RKO (cell line): Measurements from ENCODE around the gene PITX2.

Experiments
- DNase-seq: peaks from one replicate; pipeline ENCODE4 v3.0.0-alpha.2; 2016; ENCODE audit warnings: low spot score

PITX2 gene

DNA sequence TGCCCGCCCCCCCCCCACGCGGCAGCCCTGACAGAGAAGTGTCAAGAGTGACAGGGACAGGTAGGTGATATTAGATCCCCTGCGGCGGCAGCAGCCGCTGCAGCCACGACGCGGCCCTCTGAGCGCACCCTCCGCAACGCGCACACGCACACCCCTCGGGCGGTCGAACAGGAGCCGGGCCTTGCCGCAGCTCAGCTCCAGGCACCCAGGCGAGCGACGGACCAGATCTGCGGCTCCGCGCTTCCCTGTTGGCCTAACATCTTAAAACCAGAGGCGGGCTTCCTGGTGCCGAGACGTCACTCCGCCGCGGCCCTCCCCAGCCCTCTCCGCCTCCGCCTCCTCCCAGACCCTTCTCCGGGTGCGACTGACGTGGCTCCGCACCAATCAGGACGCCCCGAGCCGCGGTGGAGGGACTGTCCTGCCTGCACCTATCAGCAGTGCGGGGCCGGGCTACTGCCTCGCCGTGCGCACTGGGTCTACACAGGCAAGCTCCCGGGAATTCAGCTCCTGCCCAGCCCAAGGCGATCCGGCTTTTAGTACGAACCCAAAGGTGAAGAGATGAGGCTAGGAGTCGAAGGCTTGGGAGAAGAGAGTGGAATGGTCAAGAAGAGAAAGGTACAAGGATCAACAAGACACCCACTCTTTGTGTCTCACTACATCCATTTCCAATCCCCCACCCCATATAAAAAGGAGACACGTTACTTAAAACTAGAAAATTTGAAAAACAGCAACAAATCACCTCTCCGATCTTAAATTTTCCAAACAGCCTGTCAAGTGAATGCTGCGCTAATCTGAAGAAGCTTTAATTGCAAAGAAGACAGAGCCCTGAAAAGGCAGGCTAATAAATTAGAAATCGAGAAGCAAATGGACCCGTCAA is at the start of gene PITX2:
TSS of gene PITX2 (minus strand) at position 237 of the 877 bp plus-strand sequence. CDS start 617 bp downstream, outside the sequence.
- peak; percentile 96 for DNase-seq

DNA sequence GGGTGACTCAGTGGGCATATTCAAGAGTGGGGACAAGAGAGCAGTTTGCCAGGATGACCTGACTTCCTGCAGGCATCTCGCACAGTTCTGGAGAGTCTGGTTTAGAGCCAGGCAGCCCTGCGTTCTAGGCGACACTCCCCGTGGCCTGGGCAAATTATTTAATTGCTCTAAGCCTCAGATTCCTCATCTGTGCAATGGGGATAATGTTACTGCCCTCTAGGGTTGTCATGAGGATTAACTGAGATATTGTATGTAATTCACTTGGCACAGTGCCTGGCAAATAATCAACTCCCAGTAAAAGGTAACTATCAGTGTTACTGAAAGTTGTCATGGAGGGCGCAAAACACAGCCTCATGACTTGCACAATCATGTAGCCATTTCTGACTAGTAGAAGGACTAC is 48.8 kb upstream of the PITX2 start:
- no peak for DNase-seq

DNA sequence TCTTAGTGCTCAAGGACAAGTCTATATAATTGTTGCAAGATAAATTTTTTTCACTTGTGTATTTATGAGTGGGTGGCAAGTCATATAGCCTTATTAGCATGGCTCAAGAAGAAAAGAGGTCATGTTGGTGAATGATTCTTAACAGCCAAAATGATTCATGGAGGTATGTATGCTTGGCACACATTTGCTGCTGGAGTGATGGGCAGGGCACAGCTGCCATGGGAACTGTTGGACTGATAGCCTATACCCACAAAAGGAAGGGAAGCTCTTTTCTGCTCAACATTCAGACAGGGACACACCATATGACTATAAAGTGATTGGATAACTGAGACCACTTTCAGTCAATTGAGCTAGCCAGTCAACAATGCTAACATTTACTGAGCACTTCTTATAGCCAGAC is 46.8 kb upstream of the PITX2 start:
- DNase-seq = peak; percentile 11

DNA sequence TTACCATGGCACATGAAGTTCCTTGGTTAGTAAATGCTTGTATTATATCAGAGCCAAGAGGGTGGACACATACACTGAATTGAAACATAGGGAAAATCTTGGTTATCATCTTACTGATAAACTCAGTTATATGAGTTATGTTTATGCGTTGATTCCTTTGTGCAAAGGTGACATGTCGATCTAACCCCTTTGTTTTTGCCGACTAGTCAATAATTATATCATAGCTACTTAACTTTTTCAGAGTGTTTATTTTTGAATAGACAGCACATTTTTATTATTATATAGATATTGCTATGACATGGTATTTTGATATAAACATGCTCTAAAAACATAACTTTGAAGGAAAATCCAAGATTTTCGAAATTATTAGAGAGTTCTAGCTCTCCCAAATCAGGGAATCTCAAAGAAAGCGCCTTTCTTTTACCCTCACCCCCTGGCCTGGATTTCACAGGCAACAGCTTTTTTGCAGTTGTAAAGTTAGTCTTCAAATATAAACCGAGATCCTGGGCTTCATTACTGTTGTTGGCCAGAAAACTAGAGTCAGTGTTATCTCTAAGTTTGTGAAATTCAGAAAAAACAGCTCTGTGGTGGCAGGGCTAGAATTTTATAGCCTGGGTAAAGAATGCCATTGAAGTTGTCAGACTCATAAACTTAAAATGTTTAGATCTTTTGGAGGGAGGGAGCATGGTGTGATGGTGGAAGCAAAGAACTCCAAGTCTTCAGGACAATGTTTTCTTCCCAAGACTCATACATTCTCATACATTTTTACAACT is 45.8 kb upstream of the PITX2 start:
- DNase-seq = no peak

DNA sequence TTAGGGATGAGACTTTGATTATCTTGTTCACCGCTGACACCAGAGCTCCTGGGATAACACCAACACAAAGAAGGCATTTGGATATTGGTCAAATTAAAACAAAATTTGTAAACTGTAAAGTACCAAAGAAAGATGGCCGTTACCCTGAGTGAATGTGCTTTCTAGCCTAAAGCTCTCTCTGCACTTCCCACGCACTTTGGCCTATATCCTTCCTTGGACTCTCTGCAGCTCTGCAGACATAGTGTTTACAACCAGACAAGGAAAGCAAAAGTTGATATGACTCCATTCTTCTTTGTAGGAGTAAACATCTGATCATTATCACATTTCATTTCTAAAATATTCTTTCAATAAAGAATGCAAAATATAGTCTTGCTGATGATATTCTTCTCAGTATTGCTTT is 44.8 kb upstream of the PITX2 start:
- DNase-seq = no peak

DNA sequence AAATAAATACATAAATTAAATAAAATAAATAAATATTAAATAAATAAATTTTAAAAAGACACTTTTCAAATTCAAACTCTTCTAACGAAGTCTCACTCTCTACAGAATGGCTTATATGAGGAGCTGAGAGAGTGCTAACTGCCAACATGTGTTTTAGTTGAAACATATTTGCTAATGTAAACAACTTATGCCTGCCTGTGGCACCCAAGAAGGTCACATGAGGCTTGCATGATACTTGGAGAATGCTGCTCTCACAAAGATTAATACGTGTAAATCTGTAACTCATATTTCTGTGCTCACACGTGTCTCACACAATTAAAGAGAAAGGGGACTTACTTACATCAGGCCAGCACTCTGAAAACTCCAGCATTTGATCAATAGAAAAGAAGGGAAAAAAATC is 43.2 kb upstream of the PITX2 start:
- DNase-seq = no peak

DNA sequence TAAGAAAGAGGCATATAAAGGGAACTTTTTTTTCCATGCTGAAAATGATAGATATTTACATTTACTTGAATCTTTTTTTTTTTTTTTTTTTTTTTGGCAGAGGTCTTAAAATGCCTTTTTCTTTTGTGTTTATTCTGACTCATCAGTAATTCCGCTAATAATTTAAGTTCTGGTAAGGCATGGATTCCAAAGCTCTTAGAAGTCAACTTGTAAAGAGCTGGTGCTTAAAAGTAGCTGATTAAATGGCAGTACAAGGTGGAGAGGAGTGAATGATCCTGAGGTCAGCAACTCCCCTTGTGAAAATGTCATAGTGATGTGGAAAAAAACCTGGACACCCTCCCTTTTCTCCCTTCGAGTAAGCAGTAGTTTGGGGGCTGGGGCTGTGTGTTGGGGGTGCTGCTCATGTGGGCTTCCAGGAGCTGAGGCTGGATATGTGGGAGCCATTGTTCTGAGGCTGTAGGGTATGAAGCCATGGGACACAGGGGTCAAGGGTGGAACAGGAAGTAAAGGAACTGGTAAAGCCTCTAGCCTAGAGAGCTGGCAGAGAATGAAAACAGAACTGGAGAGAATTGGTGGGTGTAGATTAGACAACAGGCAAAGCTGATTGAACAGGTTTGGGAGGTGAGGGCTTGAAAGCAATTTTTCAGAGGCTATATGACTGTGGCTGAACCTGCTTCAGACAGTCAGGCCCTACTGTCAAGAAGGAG is 41.0 kb upstream of the PITX2 start:
- DNase-seq = no peak

DNA sequence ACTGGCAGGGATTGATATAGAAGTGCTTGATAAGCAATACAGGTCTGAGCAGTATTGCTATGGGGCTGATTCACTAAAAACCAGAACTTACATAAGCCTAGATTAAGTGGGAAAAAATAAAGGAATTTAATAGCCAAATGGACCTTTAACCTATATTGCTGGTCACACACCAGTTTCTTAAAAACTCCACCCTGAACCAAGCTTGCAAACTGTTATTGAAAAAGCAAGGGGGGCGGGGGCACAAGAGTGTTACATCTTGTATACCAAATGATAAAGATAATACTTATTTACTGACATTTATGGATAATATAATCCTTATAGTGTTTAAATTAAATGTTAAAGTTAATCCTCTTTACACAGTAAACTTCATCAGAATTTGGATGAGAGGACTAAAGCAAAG is 40.3 kb upstream of the PITX2 start:
- DNase-seq = no peak

DNA sequence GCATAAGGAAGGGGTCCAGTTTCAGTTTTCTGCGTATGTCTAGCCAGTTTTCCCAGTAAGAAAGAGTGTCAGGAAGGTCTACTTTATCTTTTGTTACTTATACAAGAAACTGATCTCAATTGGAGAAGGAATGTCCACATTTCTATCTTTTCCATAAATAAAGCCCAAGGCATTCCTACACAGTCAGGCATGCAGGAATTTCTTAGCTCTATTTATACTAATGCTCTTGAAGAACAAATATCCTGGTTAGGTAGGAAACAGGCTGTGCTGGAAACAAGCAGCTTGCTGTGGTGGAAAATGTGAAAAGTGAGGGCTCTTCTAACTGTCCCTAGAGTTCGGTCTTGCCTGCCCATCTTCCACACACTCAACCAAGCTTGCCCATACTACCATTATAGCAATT is 37.9 kb upstream of the PITX2 start:
- no peak for DNase-seq

DNA sequence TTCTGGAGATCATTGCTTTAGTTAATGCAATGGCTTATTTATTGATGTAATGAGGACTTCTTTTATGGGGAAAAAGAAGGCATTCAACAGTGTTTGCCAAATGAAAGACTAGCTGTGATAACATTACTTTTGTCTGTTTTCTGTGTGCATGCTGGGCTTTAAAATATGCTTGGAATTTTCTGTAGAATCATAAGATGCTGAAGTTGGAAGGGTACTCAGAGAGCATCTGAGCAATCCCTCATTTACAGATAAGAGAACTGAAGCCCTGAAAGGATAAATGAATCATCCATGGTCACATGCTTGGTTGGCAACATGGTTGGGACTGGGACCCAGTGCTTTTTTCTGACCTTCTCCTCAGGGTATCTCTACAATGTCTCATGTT is 31.4 kb upstream of the PITX2 start:
- DNase-seq = no peak

DNA sequence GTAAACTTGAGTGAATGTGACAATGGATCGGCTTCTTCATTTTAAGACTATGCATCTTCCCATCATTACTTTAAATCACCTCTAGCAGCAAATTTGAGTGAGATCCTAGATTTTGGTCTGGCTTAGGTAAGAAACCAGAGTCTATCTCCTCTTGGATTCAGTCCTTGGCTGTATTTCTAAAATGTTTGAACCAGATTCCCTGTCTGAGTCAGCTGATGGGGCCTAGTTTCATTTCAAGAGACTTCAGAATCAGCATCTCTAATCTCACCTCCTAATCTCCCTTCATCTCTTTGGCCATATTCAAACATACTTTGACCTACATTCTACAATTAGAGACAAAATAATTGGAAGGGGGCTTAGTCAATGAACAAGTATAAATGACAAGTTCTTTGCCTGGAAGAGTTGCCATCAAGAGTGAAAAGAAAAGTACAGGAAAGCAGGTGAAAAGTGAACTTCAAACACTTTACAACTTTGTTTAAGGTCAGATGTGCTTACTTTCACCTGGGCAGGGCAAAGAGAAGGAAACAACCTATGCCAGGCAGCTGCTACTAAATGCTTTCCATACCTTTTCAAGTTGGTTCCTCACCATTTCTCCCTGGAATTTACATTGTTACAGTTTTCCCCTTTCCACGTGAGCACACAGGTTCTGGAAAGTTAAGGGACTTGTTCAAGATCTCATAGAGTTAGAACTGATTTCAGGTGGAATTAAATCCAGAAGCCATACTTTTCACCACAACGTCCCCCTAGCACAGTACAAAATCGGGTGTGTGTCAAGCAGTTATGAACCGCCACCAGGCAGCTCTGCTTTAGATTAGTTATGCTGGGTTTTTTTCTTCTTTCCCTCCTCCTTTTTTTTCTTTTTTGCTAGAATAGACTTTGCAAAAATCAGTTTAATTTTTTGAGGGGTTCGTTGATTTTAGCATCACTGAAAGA is 30.7 kb upstream of the PITX2 start:
- DNase-seq = no peak

DNA sequence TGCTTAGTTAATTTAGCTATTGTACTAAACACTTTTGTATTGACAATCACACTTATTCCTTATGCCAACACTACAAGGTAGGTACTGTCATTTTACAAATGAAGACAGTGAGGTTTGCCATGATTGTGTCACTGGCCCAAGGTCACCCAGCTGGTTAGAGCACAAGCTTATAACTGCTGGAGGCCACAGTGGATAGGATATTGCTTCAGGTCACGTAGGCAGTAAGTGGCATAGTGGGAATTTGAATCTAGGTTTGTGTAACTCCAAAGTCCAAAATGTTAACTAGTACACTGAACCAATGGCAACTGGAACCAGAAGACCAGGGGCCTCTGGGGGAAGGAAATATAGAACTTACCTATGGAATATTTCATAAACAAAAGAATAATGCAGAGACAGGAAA is 21.1 kb upstream of the PITX2 start:
- no peak for DNase-seq

DNA sequence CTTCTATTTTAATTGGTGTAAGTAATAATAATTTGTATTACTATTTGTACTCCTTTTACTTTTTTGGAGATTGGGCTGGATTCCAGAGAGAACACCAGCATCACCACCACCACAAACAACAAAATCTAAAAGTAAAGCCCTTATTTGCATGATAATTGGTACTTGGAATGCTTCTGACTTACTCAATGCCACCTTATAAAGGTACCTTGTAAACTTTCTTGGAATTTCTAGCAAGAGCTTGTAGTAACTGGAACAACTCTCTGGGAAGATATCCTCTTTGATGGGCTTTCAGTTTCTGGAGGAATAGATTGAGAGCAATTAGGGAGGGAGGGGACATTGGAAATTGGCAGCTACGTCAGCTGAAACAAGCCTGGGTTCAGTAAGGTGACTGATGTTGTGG is 20.2 kb upstream of the PITX2 start:
- DNase-seq = no peak

DNA sequence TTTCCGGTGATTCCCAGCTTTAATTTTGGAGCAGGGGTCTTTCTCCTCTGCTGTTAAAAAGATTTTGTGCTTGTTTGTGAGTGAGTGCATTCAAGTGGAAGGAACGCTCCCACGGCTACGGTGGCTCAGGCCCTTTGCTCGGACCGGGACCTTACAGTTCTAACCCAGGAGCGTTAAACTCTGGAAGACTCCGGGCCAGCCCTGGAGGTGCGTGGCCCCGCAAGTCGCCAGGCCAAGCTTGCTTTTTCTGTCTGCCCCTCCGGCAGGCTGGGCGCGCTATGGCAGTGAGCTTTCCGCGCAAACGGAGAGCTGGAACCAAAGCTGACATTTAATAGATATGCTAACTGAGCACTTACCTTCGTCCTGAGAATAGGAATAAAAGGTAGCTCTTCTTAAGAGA is 18.3 kb upstream of the PITX2 start:
- DNase-seq = no peak

DNA sequence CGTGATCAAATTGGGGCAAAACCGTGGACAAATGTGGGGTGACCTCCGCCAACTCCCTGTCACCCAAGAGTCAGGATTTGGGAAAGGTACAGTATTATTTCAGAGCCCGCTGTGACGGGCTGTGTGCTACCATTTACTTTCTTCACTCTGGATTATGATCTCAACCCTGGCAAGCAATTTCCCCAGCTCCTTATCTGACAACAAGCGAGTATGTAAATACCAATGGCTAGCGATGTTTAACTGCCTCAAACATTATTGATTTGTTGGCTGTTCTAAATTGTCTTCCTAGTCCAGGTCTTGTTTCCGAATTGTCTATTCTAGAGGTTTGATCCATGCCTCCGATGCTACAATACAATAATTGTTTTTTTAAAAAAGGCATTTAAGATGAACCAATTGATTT is 17.7 kb upstream of the PITX2 start:
- no peak for DNase-seq

DNA sequence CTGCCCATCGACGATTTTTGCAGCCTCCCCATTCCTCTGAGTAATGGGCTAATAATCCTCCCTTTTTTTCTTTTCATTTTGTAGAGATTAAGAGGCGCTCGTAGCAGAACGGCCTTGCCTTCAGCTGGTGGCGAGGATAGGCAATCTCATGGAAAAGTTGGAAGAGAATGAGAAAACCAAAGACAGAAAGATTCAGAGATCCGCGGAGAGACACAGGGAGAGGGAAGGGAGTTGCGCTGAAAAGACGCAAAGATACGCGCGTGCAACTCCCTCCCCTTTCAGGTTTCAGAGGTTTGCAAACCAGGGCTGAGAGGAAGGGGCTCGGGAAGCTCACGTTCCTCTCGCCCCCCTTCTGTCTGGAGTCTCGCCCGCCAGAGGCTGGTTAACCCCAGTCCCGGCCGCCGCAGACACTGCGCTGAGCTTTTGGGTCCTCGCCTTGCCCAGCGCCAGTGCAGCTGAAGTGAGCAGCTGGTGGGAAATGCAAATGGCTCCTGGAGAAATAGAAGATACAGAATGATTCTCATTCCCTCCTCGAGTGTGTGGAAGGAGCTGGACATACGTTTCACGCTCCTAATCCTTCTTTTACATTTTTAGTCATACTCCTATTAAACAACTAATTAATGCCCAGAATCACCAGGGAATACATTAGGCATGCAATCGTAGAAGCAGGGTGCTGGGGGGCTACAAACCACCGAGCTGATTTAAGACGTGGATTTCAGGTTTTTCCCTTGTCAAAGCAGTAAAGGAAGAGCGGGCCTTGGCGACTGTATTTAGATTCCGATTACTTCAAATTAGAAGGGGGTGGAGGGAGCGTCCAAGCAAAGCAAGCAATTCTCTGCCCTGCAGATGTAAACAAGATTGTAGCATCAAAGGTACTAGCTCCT is 16.6 kb upstream of the PITX2 start:
- no peak for DNase-seq

DNA sequence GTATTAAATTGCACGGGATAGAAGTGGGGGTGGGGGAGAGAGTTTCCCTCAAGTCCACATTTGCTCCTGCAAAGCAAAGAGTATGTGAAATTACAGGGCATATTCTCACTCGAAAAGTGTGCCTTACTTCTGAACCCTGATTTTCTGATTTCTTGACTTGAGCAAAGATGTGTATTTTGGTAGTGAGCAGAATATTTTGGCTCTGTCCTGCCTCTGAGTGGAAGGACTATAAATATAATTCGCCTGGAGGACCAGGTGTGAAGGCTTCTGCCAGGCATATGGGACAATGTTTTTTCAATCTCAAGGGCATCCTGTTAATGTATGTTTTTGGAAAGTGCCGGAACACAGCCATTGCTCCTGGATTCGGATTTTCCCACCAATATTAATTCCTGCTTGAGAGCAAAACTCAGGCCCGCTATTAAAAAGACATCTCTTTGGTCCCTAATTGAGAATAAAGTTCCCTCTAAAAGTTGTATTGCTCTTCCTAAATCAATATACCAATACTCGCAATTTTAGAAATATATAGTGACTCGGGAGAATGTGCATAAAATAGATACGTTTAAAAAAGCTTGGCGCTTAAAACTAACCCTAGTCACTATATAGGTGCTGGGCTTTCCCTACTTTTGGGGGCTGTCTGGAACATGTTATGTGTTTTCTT is 15.3 kb upstream of the PITX2 start:
- no peak for DNase-seq

DNA sequence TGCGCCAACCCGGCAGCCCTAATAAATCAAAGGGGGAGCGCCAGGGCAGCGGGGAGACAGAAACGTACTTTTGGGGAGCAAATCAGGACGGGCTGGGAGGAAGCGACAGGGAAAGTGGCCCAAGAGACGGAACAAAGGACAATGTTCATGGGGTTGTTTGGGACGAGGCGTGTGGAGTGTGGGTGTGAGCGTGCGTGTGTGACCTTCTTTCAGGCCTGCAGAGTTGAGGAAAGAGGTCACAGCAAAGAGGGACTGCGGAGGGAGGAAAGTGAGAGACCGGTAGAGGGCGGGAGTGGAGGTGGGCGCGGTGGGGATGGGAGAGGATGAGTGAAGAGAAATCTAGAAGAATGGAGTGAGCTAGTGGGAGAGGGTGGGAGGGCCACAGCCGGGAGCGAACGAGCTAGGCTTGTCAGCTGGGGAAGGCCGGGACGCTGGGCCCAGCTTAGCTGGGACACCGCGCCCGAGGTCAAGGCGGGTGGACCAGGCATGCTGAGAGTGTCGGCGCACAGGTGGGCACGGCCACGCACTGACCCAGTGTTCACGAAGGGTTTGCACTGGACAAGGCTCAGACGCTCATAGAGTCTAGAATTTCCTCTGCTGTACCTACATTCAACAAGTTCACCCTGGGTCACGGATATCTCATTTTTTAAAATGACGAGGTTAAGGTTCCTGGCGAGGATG is 14.7 kb upstream of the PITX2 start:
- no peak for DNase-seq

DNA sequence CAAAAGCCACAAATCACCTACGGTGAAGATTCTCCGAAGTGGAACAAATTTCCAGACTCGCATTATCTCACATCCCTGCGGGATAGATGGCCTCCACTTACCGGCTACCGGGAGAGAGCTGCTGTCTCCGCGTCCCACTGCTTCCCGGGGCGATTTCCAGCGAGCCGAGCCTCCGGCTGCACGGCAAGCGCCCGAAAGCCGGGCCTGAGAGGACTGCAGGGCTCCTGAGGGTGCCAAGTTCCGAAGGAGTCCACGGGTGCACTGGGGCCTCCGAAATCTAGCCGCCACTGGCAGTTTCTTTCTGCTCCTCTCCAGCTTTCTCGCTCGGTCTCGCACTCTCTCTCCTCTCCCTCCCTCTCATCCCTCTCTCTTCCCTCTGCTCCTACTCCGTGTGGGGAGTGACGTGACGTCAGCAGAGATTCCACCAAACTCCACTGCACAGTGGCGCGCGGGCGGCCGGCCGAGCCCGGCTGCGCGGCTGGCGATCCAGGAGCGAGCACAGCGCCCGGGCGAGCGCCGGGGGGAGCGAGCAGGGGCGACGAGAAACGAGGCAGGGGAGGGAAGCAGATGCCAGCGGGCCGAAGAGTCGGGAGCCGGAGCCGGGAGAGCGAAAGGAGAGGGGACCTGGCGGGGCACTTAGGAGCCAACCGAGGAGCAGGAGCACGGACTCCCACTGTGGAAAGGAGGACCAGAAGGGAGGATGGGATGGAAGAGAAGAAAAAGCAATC is 14.0 kb upstream of the PITX2 start:
- peak; percentile 78 for DNase-seq
